NT2/D1 (cell line): ENCODE results near the gene HNRNPF.

ENCODE experiments used
- SUZ12 ChIP-seq: IDR thresholded peaks from 2 replicates; pipeline ENCODE4 v1.6.1; 2011; ENCODE audit not compliant: insufficient read length, insufficient read depth; ENCODE audit errors: extremely low read depth
- YY1 ChIP-seq: IDR thresholded peaks from 2 replicates; pipeline ENCODE4 v1.6.1; 2011; ENCODE audit not compliant: insufficient read length, insufficient read depth

DNA sequence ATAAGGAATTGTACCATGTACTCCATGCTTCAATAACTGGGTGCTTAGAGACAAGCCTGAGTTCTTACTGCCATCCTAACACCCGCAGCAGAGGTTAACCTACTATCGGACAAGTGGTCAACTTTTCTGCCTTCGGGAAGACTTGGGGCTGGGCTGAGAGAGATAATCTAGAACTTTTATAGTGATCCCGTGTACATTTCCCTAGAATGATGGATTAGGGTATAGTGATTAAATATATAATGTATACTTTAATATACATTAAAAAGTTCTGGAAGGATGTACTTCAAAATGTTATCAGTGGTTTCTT, 12.2 kb upstream of the HNRNPF start:
- TF ChIP-seq YY1 (no peak), SUZ12 (no peak)
